ENCODE results near the gene FOXP1.

FOXP1 gene

GRCh38 chr3:71361334-71361890, 222.1 kb downstream of the FOXP1 start:
- H3K27ac ChIP-seq, result no peak overlapping the region
- in situ Hi-C loops (cut with HindIII; ENCODE audit: low pct_ligation_motif_present, low sequenced_read_pairs), result no loop called here
- TF ChIP-seq, protein P1, sequence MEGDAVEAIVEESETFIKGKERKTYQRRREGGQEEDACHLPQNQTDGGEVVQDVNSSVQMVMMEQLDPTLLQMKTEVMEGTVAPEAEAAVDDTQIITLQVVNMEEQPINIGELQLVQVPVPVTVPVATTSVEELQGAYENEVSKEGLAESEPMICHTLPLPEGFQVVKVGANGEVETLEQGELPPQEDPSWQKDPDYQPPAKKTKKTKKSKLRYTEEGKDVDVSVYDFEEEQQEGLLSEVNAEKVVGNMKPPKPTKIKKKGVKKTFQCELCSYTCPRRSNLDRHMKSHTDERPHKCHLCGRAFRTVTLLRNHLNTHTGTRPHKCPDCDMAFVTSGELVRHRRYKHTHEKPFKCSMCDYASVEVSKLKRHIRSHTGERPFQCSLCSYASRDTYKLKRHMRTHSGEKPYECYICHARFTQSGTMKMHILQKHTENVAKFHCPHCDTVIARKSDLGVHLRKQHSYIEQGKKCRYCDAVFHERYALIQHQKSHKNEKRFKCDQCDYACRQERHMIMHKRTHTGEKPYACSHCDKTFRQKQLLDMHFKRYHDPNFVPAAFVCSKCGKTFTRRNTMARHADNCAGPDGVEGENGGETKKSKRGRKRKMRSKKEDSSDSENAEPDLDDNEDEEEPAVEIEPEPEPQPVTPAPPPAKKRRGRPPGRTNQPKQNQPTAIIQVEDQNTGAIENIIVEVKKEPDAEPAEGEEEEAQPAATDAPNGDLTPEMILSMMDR (IDR thresholded peaks at IDR 0.05; ENCODE audit: low read depth, low read length, missing control alignments), result no peak
- no peaks in the 10 kb centered on the region for H3K36me3 ChIP-seq (replicated peaks)
- no peak overlapping the region for H3K4me3 ChIP-seq (ENCODE audit: low read depth, low read length)
- DNase-seq, result no peak
- H3K27me3 ChIP-seq (replicated peaks), result no peaks in the 10 kb centered on the region

DNA sequence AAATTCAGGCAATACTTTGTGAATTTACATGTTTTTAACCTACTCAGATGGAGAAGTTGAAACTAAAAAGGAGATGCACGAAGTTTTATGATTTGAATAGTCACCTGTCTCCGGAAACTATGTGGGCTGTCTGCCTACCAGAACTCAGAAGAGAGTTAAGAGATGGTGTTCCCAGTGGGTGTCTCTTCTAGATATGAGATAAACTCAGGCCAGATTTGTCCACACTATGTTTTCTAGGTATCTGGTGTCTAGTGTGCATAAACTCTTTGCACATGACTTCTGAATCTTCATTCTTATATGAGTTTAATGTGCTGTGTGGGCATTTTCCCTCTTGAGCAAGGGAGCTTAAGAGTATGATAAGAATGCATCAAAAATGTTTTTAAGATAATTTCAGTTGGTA, 222.8 kb downstream of the FOXP1 start:
- H3K4me3 ChIP-seq (ENCODE audit: low read depth, low read length), result no peak overlapping the region
- H3K27me3 ChIP-seq (replicated peaks), result no peaks in the 10 kb centered on the region
- TF ChIP-seq, protein P1 (IDR thresholded peaks at IDR 0.05; ENCODE audit: low read depth, low read length, missing control alignments), result no peak
- no peak for DNase-seq
- no peak overlapping the region for H3K27ac ChIP-seq
- in situ Hi-C loops (cut with HindIII; ENCODE audit: low pct_ligation_motif_present, low sequenced_read_pairs), result no loop called here
- H3K36me3 ChIP-seq (replicated peaks), result no peaks in the 10 kb centered on the region

DNA sequence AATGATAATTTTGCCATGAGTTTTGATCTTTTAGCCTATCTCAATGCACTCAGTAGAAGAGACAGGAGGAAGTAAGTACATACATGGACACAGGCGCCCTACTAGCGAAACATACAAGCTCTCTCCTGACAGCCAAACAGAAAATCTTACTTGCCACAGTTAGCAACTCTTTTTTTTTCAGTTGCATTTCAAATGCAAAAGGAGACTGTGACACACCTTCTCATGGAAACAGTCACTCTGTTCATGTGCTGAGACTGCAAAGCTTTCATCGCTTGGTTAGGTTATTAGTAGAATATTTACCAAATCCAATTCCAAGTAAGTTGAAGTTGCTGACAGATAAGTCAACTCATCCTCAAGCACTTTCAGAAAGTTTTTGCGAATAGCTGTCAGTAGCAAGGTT, 223.3 kb downstream of the FOXP1 start:
- H3K27me3 ChIP-seq (replicated peaks), result no peaks in the 10 kb centered on the region
- no peak overlapping the region for H3K4me3 ChIP-seq (ENCODE audit: low read depth, low read length)
- DNase-seq, result no peak
- no peak overlapping the region for H3K27ac ChIP-seq
- no peaks in the 10 kb centered on the region for H3K36me3 ChIP-seq (replicated peaks)
- in situ Hi-C loops (cut with HindIII; ENCODE audit: low pct_ligation_motif_present, low sequenced_read_pairs), result no loop called here
- TF ChIP-seq, protein P1 (IDR thresholded peaks at IDR 0.05; ENCODE audit: low read depth, low read length, missing control alignments), result no peak

GRCh38 chr3:71358243-71358642, 225.3 kb downstream of the FOXP1 start:
- TF ChIP-seq, protein P1 (IDR thresholded peaks at IDR 0.05; ENCODE audit: low read depth, low read length, missing control alignments), result no peak
- Histone ChIP-seq H3K36me3 (replicated peaks) (no peaks in the 10 kb centered on the region), H3K27ac (no peak overlapping the region), H3K27me3 (replicated peaks) (no peaks in the 10 kb centered on the region), H3K4me3 (ENCODE audit: low read depth, low read length) (no peak overlapping the region)
- in situ Hi-C loops (cut with HindIII; ENCODE audit: low pct_ligation_motif_present, low sequenced_read_pairs), result no loop called here
- no peak for DNase-seq

GRCh38 chr3:71356265-71356664, 227.3 kb downstream of the FOXP1 start:
- Histone ChIP-seq H3K36me3 (replicated peaks) (no peaks in the 10 kb centered on the region), H3K4me3 (ENCODE audit: low read depth, low read length) (no peak overlapping the region), H3K27me3 (replicated peaks) (no peaks in the 10 kb centered on the region), H3K27ac (no peak overlapping the region)
- no peak for DNase-seq
- TF ChIP-seq, protein P1 (IDR thresholded peaks at IDR 0.05; ENCODE audit: low read depth, low read length, missing control alignments), result no peak
- in situ Hi-C loops (cut with HindIII; ENCODE audit: low pct_ligation_motif_present, low sequenced_read_pairs), result no loop called here

DNA sequence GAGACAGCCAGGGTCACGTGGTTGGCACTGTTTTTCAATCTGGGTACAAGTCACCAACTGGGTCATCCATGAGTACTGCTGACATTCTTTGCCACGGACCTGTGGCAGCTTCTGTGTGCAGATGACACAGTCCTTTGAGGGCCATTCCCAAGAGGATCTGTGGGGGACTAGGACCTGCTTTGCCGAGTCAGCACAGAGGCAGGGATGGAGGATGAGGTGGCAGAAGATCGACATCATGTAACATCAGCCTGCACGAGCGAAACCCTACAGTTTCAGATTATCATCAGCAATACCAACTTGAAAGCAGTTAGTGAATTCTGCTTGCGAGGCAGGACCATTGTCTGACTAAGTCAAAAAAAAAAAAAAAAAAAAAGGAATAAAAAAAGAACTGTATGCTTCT, 227.7 kb downstream of the FOXP1 start:
- Histone ChIP-seq H3K27me3 (replicated peaks) (no peaks in the 10 kb centered on the region), H3K27ac (no peak overlapping the region), H3K36me3 (replicated peaks) (no peaks in the 10 kb centered on the region), H3K4me3 (ENCODE audit: low read depth, low read length) (no peak overlapping the region)
- in situ Hi-C loops (cut with HindIII; ENCODE audit: low pct_ligation_motif_present, low sequenced_read_pairs), result no loop called here
- TF ChIP-seq, protein P1 (IDR thresholded peaks at IDR 0.05; ENCODE audit: low read depth, low read length, missing control alignments), result no peak
- DNase-seq, result no peak
